ENCODE data around the gene TDRD12.
"Not testable (repeated sequence)": the region's sequence is repeated elsewhere in the genome, so short reads cannot be mapped to it uniquely, and the experiment has no call there.

Gene TDRD12

GRCh38 chr19:32832825-32833224, 113.3 kb downstream of the TDRD12 start:
- not testable (repeated sequence) for DNase-seq

GRCh38 chr19:32833388-32833787, 113.8 kb downstream of the TDRD12 start:
- DNase-seq = not testable (repeated sequence)

GRCh38 chr19:32837531-32837930, 118.0 kb downstream of the TDRD12 start:
- DNase-seq = no peak

GRCh38 chr19:32842061-32842460, 122.5 kb downstream of the TDRD12 start:
- no peak for DNase-seq

GRCh38 chr19:32843716-32844245, 124.2 kb downstream of the TDRD12 start:
- no peak for DNase-seq

- DNase-seq = not testable (repeated sequence)
Measured at GRCh38 chr19:32848035-32848434, 128.5 kb downstream of the TDRD12 start.

- no peak for DNase-seq
Measured at GRCh38 chr19:32852216-32852615, 132.6 kb downstream of the TDRD12 start.

GRCh38 chr19:32856818-32857217, 137.3 kb downstream of the TDRD12 start:
- DNase-seq = not testable (repeated sequence)

GRCh38 chr19:32857584-32857983, 138.0 kb downstream of the TDRD12 start:
- DNase-seq = no peak

- DNase-seq = no peak
Measured at GRCh38 chr19:32858155-32858554, 138.6 kb downstream of the TDRD12 start.

GRCh38 chr19:32858559-32858958, 139.0 kb downstream of the TDRD12 start:
- no peak for DNase-seq

- DNase-seq = no peak
Measured at GRCh38 chr19:32859591-32859990, 140.0 kb downstream of the TDRD12 start.

- DNase-seq = no peak
Measured at GRCh38 chr19:32861596-32861995, 142.0 kb downstream of the TDRD12 start.

GRCh38 chr19:32862173-32862572, 142.6 kb downstream of the TDRD12 start:
- no peak for DNase-seq

GRCh38 chr19:32862741-32863140, 143.2 kb downstream of the TDRD12 start:
- no peak for DNase-seq

GRCh38 chr19:32863301-32863700, 143.7 kb downstream of the TDRD12 start:
- no peak for DNase-seq

GRCh38 chr19:32863841-32864240, 144.3 kb downstream of the TDRD12 start:
- DNase-seq = no peak

GRCh38 chr19:32864318-32865007, 144.9 kb downstream of the TDRD12 start:
- no peak for DNase-seq

- no peak for DNase-seq
Measured at GRCh38 chr19:32865326-32865725, 145.8 kb downstream of the TDRD12 start.

- no peak for DNase-seq
Measured at GRCh38 chr19:32866061-32866460, 146.5 kb downstream of the TDRD12 start.

GRCh38 chr19:32866564-32867265, 147.1 kb downstream of the TDRD12 start:
- DNase-seq = no peak

GRCh38 chr19:32867436-32867835, 147.9 kb downstream of the TDRD12 start:
- not testable (repeated sequence) for DNase-seq

- no peak for DNase-seq
Measured at GRCh38 chr19:32868206-32868950, 148.8 kb downstream of the TDRD12 start.

All from fibroblast of upper back skin (primary cell).